A204.1 (cell line): ENCODE data around the gene TAGLN2.

Experiments
- FAIRE-seq: peaks from 2 replicates; lab custom pipeline; 2012; peaks lifted over from hg19 to GRCh38; lab: Jason Lieb, UNC

The TAGLN2 gene

DNA sequence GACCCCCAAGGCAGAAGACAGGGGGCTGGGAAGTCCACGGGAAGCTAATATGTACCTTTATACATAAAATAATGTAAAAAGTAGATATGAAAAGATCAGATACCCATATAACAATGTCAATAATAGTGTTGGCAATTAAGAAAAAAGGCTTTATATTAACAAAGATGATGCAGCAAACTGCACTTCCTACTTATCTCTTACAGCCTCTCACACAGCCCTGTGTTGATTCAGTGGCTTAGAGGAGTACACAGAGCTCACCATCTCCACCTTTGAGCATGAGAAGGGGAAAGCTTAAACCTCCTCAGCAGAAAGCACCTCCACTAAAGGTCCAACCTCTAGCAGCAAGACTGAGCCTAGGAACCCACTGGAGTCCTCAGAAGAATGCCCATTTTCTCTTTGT, 55.7 kb downstream of the TAGLN2 start:
- no peak for FAIRE-seq

DNA sequence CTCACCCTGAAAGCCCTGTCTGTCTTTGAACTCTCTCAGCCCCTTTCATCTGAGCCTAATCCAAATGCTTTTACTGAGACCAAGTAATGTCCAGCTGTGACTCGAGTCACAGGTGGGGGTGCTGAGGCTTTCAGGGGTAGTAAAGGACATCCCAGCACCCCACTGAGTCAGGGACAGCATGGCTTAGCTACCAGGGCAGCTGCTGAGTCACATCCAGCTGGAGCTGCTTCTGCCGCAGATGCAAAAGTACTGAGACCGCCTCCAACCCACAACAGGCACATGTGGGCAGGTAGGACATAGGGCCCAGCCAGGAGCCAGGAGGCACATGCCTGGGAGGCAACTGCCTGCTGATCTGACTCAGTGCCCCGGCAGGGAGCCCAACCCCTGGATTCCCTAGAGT, 56.1 kb downstream of the TAGLN2 start:
- no peak for FAIRE-seq

DNA sequence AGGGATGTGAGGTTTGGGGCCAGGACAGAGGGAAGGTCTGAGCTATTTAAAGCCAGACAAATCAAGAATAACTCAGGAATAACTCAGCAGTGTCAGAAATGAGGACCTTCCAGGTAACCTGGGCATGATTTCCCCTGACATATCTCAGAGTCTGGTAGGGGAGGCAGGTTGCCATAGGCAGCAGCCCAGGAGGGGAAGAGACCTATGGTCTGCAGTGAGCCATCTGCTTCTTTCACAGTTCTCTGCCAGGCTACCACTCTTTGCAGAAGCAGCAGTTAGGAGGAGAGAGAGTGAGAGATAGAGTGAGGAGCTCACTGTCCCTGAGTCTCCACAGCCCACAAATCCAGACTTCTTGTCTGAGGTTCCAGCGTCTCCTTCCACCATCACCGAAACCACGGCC, 56.5 kb downstream of the TAGLN2 start:
- no peak for FAIRE-seq
